PC-9 (cell line): ENCODE data around the gene ZDHHC11. TPM values are rescaled to one million over a fixed set of nuclear protein-coding genes. Genes with fewer than 3 reads are reported as not detected.

ENCODE experiments used
- BruUV-seq: library from RNA; stranded (reverse); fragments of 400-500 nt; replicated peaks from 2 replicates; lab custom pipeline; 2021; lab: Mats Ljungman, UMichigan
- CTCF ChIA-PET: fragments of 300-600 bp; sonication (Branson Sonifier 250); formaldehyde crosslinking; loops from one replicate; lab custom pipeline; 2022; ENCODE audit warnings: antibody characterized with exemption; lab: Charles Lee
- POLR2A ChIA-PET: fragments of 300-600 bp; sonication (Branson Sonifier 250); formaldehyde crosslinking; loops from one replicate; lab custom pipeline; 2022; ENCODE audit warnings: antibody characterized with exemption; ENCODE audit not compliant: unreplicated experiment; lab: Charles Lee
- DNase-seq, 2 experiments: peaks; one replicate each; pipeline versions ENCODE4 v3.0.0 to v3.0.0-alpha.2; 2015 to 2022; ENCODE audit warnings: mixed read lengths in 1 of 2
- H2AFZ ChIP-seq: fragments of 200-600 bp; sonication (generic); 2 replicates; pipeline ENCODE4 v1.8.1; 2017; ENCODE audit warnings: antibody characterized with exemption
- H3F3A ChIP-seq: fragments of 200-600 bp; sonication (generic); 2 replicates; pipeline ENCODE4 v1.8.1; 2017; ENCODE audit warnings: antibody characterized with exemption, mild to moderate bottlenecking, low read depth; ENCODE audit not compliant: insufficient read depth
- H3K27ac ChIP-seq: fragments of 200-600 bp; sonication (generic); 2 replicates; pipeline ENCODE4 v1.6.1; 2016; ENCODE audit warnings: mixed run types
- H3K27me3 ChIP-seq: fragments of 200-600 bp; sonication (generic); 2 replicates; pipeline ENCODE4 v1.6.1; 2016; ENCODE audit warnings: low read depth, mixed run types; ENCODE audit not compliant: insufficient read depth
- H3K36me3 ChIP-seq: fragments of 200-600 bp; sonication (generic); 2 replicates; pipeline ENCODE4 v1.6.1; 2016; ENCODE audit warnings: low read depth, mixed run types
- H3K4me1 ChIP-seq: fragments of 200-600 bp; sonication (generic); replicated peaks from 2 replicates; pipeline ENCODE4 v1.6.1; 2016; ENCODE audit warnings: mixed run types; ENCODE audit not compliant: insufficient read depth
- H3K4me2 ChIP-seq: fragments of 200-600 bp; sonication (generic); 2 replicates; pipeline ENCODE4 v1.6.1; 2017; ENCODE audit warnings: mixed run types
- H3K4me3 ChIP-seq: fragments of 200-600 bp; sonication (generic); 2 replicates; pipeline ENCODE4 v1.6.1; 2016; ENCODE audit warnings: mixed run types
- H3K79me2 ChIP-seq: fragments of 200-600 bp; sonication (generic); 2 replicates; pipeline ENCODE4 v1.6.1; 2017; ENCODE audit warnings: low read depth, mixed run types
- H3K9me2 ChIP-seq: fragments of 200-600 bp; sonication (generic); 2 replicates; pipeline ENCODE4 v1.8.1; 2017; ENCODE audit warnings: mild to moderate bottlenecking; ENCODE audit not compliant: insufficient read depth
- H3K9me3 ChIP-seq: fragments of 200-600 bp; sonication (generic); 2 replicates; pipeline ENCODE4 v1.8.1; 2016; ENCODE audit warnings: low read depth; ENCODE audit not compliant: insufficient read depth
- H4K20me1 ChIP-seq: fragments of 200-600 bp; sonication (generic); 2 replicates; pipeline ENCODE4 v1.8.1; 2017; ENCODE audit not compliant: insufficient read depth
- EZH2 ChIP-seq: fragments of 200-600 bp; sonication (generic); IDR thresholded peaks from 2 replicates; pipeline ENCODE4 v1.8.0; 2017; ENCODE audit warnings: antibody characterized with exemption, low read depth
- intact Hi-C: fragments of 100-400 bp; cut with micrococcal nuclease; formaldehyde crosslinking; loops from one replicate; pipeline ENCODE4 v1.10.0; 2022; ENCODE audit not compliant: unreplicated experiment
- total RNA-seq: library from RNA; stranded (reverse); gene quantifications from 2 replicates; pipeline ENCODE4 v1.2.3, GENCODE V29; 2021
- TF ChIP-seq, protein P1 (sequence below): fragments of 200-600 bp; sonication (generic); conservative IDR thresholded peaks from 2 replicates; pipeline ENCODE4 v1.6.1; 2017; ENCODE audit warnings: mixed run types, antibody characterized with exemption, mild to moderate bottlenecking, moderate library complexity

Gene ZDHHC11
- total RNA-seq, 1 experiment from 2014 or later: 13.1 TPM

- CTCF ChIA-PET: interaction anchor here (0.7 kb wide), 1 partner anchor 708 kb away, joined by 3 read pairs; no protein-coding TSS in a partner anchor
- H3K4me2 ChIP-seq: no peak overlapping the region
Observed at GRCh38 chr5:761854-762710, 88.7 kb downstream of the ZDHHC11 start.

GRCh38 chr5:761059-761771 lies 89.6 kb downstream of the ZDHHC11 start:
- no TSS peak for BruUV-seq
- H3K27ac ChIP-seq: no peak overlapping the region
- POLR2A ChIA-PET: no interaction called here
- H3K4me1 ChIP-seq: 0 out of 2 replicates have a peak, but pooled peaks cover 4% of the 10 kb centered on the region
- H3K9me2 ChIP-seq: no peaks in the 10 kb centered on the region
- H3K9me3 ChIP-seq: peaks cover 6% of the 10 kb centered on the region; the same call in 1 of the 2 replicates
- H4K20me1 ChIP-seq: no peaks in the 10 kb centered on the region
- H3K4me3 ChIP-seq: no peak overlapping the region
- H3F3A ChIP-seq: no peaks in the 10 kb centered on the region
- H3K36me3 ChIP-seq: no peaks in the 10 kb centered on the region
- CTCF ChIA-PET: no interaction called here
- no peak overlapping the region for H2AFZ ChIP-seq
- H3K27me3 ChIP-seq: peaks cover 95% of the 10 kb centered on the region
- intact Hi-C loops: no loop called here
- no peak for TF ChIP-seq EZH2
- TF ChIP-seq, protein P1, sequence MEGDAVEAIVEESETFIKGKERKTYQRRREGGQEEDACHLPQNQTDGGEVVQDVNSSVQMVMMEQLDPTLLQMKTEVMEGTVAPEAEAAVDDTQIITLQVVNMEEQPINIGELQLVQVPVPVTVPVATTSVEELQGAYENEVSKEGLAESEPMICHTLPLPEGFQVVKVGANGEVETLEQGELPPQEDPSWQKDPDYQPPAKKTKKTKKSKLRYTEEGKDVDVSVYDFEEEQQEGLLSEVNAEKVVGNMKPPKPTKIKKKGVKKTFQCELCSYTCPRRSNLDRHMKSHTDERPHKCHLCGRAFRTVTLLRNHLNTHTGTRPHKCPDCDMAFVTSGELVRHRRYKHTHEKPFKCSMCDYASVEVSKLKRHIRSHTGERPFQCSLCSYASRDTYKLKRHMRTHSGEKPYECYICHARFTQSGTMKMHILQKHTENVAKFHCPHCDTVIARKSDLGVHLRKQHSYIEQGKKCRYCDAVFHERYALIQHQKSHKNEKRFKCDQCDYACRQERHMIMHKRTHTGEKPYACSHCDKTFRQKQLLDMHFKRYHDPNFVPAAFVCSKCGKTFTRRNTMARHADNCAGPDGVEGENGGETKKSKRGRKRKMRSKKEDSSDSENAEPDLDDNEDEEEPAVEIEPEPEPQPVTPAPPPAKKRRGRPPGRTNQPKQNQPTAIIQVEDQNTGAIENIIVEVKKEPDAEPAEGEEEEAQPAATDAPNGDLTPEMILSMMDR: no peak
- no peak for DNase-seq
- no peak overlapping the region for H3K4me2 ChIP-seq
- H3K79me2 ChIP-seq: no peaks in the 10 kb centered on the region

More at GRCh38 chr5:761854-762710, 88.7 kb downstream of the ZDHHC11 start:
- no peaks in the 10 kb centered on the region; the same call in 1 of the 2 replicates for H4K20me1 ChIP-seq
- POLR2A ChIA-PET: interaction anchor here (0.7 kb wide), 1 partner anchor 17 kb away, joined by 5 read pairs; no protein-coding TSS in a partner anchor
- H3F3A ChIP-seq: no peaks in the 10 kb centered on the region
- H3K9me2 ChIP-seq: no peaks in the 10 kb centered on the region
- peaks cover 95% of the 10 kb centered on the region for H3K27me3 ChIP-seq
- H3K9me3 ChIP-seq: peaks cover 6% of the 10 kb centered on the region; the same call in 1 of the 2 replicates
- no peak overlapping the region for H3K4me3 ChIP-seq
- 0 out of 2 replicates have a peak, but pooled peaks cover 4% of the 10 kb centered on the region for H3K4me1 ChIP-seq
- no peak for DNase-seq
- no peaks in the 10 kb centered on the region for H3K36me3 ChIP-seq
- intact Hi-C loops: no loop called here
- no TSS peak for BruUV-seq
- H3K79me2 ChIP-seq: no peaks in the 10 kb centered on the region
- H3K27ac ChIP-seq: no peak overlapping the region
- TF ChIP-seq EZH2: no peak
- TF ChIP-seq, protein P1: no peak
- no peak overlapping the region for H2AFZ ChIP-seq

DNA sequence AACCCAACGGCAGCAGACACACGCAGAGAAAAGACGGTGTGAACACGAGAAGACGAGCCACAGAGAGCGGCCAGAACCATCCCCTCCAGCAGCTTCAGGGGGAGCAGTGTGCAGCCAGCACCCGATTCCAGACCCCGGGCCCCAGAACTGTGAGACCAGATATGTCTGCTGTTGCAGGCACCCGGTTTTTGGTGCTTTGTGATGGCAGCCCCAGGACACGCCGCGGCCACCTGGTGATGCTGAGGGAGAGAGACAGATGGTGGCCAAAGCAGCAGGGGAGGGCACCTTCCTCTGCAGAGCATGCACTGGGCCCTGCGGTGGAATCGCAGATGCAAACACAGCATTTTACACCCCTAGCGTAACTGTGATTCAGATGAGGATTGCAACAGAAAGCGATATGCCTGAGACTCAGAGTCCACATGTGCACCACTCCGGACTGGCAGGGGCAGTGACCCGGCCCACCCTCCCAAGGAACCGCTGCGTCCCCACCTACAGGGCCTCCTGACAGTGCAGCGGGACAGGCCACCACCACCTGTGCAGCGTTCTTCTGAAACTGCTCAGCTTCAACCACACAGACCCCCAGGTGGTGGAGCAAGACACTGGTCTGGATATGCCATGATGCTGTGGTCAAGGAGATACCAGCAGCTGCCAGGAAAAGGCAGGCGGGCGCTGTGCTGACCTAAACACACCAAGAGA lies 90.3 kb downstream of the ZDHHC11 start:
- Histone ChIP-seq H3K36me3 (no peaks in the 10 kb centered on the region), H4K20me1 (no peaks in the 10 kb centered on the region), H3K9me3 (peaks cover 3% of the 10 kb centered on the region; the same call in 1 of the 2 replicates), H3F3A (no peaks in the 10 kb centered on the region), H3K27me3 (peaks cover 89% of the 10 kb centered on the region), H3K4me2 (no peak overlapping the region), H3K27ac (no peak overlapping the region), H3K4me3 (no peak overlapping the region), H2AFZ (no peak overlapping the region), H3K79me2 (no peaks in the 10 kb centered on the region), H3K9me2 (no peaks in the 10 kb centered on the region), H3K4me1 (0 out of 2 replicates have a peak, but pooled peaks cover 4% of the 10 kb centered on the region)
- CTCF ChIA-PET: no interaction called here
- TF ChIP-seq, protein P1: no peak
- TF ChIP-seq EZH2: no peak
- no peak for DNase-seq
- no TSS peak for BruUV-seq
- intact Hi-C loops: no loop called here
- POLR2A ChIA-PET: no interaction called here
